Activated CD4-positive, alpha-beta T cell treated with anti-CD3 and anti-CD28 coated beads for 36 hours (primary cell): ENCODE results near the gene ACTL6A. TPM values are rescaled to one million over a fixed set of nuclear protein-coding genes. Genes with fewer than 3 reads are reported as not detected.
"Not testable (repeated sequence)": the region's sequence is repeated elsewhere in the genome, so short reads cannot be mapped to it uniquely, and the experiment has no call there.

Experiments used
- ATAC-seq: fragments of 200-7000 bp; cut with Tn5 transposase; one replicate; pipeline ENCODE4 v1.10.0; 2021; ENCODE audit warnings: mild to moderate bottlenecking, moderate library complexity
- CTCF ChIA-PET: fragments of 350-600 bp; sonication (Branson Sonifier 250); formaldehyde crosslinking; loops from one replicate; lab custom pipeline; 2021; ENCODE audit warnings: antibody characterized with exemption; lab: Charles Lee
- POLR2A ChIA-PET: fragments of 350-600 bp; sonication (Branson Sonifier 250); formaldehyde crosslinking; loops from one replicate; lab custom pipeline; 2021; ENCODE audit warnings: antibody characterized with exemption, inconsistent platforms; lab: Charles Lee
- DNase-seq: peaks from one replicate; pipeline ENCODE4 v3.0.0-alpha.2; 2020
- H3K27ac Mint-ChIP-seq: one replicate; pipeline ENCODE4 v1.8.0; 2021; ENCODE audit warnings: mixed read lengths
- H3K27me3 Mint-ChIP-seq: one replicate; pipeline ENCODE4 v1.8.0; 2021; ENCODE audit warnings: mixed read lengths
- H3K36me3 Mint-ChIP-seq: one replicate; pipeline ENCODE4 v1.8.0; 2021; ENCODE audit warnings: low read depth, mixed read lengths
- H3K4me1 Mint-ChIP-seq: one replicate; pipeline ENCODE4 v1.8.0; 2021; ENCODE audit warnings: mixed read lengths
- H3K4me3 Mint-ChIP-seq: one replicate; pipeline ENCODE4 v1.8.0; 2021; ENCODE audit warnings: mild to moderate bottlenecking, moderate library complexity, mixed read lengths
- H3K9me3 Mint-ChIP-seq: one replicate; pipeline ENCODE4 v1.8.0; 2021; ENCODE audit warnings: low read depth, mixed read lengths
- intact Hi-C, 2 experiments: fragments of 100-400 bp; cut with DNase I in 1 of 2; cut with micrococcal nuclease in 1 of 2; formaldehyde crosslinking; loops; one replicate each; pipeline versions ENCODE4 v1.14.2 to v1.15.1; 2022 to 2024; cut with DNase I, micrococcal nuclease
- total RNA-seq, 2 experiments: library from RNA; stranded (reverse); gene quantifications; one replicate each; pipeline ENCODE4 v1.2.3, GENCODE V29; 2021

ACTL6A gene
- total RNA-seq = 100 to 1,000 TPM in 1 of 2 experiments, 10 to 100 TPM in 1; 85.3 to 113 TPM

DNA sequence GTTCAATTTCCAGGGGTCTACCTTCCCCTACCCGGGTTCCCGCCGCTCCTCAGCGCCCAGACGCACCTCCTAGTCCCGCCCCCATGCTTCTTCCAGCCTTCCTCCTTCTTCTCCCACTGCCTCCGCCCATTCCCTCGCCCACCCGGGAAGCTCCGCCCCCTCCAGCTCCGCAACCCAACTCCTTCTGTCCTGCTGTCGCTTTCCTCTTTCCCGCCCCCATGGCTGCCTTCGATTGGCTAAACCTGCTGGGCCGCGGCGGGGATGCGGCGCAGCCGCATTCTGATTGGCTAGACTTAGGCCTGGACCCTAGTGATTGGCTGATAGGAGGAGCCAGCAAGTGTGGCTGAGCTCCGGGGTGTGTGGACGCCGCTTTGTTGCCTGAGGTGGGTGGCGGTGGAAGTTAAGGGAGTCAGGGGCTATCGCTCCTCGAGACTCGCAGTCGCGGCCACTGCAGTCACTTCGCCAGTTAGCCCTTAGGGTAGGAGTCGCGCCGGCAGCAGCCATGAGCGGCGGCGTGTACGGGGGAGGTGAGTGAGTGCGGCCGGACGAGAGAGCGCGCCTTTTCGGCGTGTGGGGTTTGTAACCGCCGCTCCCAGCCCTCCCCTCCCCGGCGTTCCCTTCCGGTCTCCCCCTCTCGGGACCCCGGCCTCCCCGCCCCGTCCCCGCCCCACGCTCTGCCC lies at the start of gene ACTL6A:
Gene ACTL6A, plus strand, starts transcription at position 336 of the 680 bp plus-strand sequence. Its CDS starts 167 bp downstream, at position 503.
- H3K4me3 Mint-ChIP-seq = peak within 1 kb of the TSS; percentile 83
- intact Hi-C loops = loop anchor here (1.0 to 5.0 kb wide), 12 partner anchors 42 to 1040 kb away; partner anchors contain the start of genes MFN1 (in 2 of the 2), MRPL47 (in 2 of the 2), NDUFB5 (in 2 of the 2) and TTC14 (in 2 of the 2)
- H3K36me3 Mint-ChIP-seq = peaks cover 2% of the 10 kb centered on the region
- peak; percentile 92 for ATAC-seq
- H3K27ac Mint-ChIP-seq = peak within 1 kb of the TSS; percentile 96
- peak; percentile 99 for DNase-seq
- no peaks in the 10 kb centered on the region for H3K9me3 Mint-ChIP-seq
- H3K4me1 Mint-ChIP-seq = peaks cover 26% of the 10 kb centered on the region
- ChIA-PET CTCF (interaction anchor here (0.6 to 2.1 kb wide), 8 partner anchors 14 to 562 kb away, joined by 3 to 5 read pairs (median 4); partner anchors contain the start of genes MRPL47 and NDUFB5), POLR2A (interaction anchor here (0.6 to 1.7 kb wide), 6 partner anchors 18 to 414 kb away, joined by 3 to 10 read pairs (median 4); partner anchors contain the start of genes MRPL47 and NDUFB5)
- peaks cover 6% of the 10 kb centered on the region for H3K27me3 Mint-ChIP-seq

DNA sequence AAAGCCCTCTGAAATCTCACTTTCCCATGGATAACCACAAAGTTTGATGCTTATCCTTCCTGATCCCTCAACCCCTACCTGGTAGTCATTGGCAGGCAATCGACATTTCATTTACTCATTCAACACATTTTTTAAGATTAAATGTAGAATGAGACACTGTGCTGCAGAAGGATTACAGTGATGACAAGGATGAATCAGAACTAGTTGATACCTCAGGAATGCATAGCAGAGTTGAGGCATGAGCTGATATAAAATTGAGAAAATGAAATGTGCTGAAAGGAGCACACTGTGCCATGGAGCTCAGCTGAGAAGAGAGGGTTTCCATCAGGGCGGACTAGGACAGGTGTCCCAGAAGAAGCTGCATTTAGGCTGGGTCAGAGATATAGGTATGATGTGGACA lies 48.9 kb upstream of the ACTL6A start:
- Mint-ChIP-seq H3K27me3 (peaks cover 5% of the 10 kb centered on the region), H3K4me3 (no peak overlapping the region), H3K27ac (no peak overlapping the region), H3K36me3 (no peaks in the 10 kb centered on the region), H3K9me3 (peaks cover 3% of the 10 kb centered on the region), H3K4me1 (no peaks in the 10 kb centered on the region)
- ATAC-seq = no peak
- DNase-seq = no peak
- CTCF ChIA-PET = no interaction called here
- intact Hi-C loops = no loop called here
- POLR2A ChIA-PET = no interaction called here

DNA sequence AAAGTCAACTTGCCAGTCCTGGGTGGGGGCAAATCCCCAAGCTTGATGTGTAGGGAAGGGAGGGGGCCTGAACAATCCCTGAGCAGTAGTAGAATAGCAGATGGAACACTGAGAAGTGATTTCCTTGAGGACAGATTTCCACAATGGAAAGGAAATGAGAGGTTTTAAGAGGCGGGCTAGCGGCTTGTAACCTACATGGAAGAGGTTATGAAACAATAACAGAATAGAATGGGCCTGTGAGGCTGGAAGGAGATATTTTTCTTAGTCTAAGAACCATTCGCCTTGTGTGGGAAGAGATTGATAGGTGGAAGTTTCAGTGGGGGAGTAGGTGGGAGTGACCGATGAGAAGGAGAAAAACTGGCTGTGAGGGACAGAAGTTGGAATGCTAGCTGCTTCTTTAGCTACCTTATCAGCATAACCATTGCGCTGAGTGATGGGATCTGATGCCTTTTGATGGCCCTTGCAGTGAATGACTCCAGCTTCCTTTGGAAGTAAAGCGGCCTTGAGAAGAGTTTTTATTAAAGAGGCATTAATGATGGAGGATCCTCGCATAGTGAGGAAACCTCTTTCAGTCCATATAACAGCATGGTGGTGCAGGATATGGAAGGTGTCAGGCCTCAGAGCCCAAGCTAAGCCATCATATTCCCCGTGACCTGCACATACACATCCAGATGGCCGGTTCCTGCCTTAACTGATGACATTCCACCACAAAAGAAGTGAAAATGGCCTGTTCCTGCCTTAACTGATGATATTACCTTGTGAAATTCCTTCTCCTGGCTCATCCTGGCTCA lies 46.1 kb upstream of the ACTL6A start:
- H3K4me1 Mint-ChIP-seq, H3K27me3 Mint-ChIP-seq, H3K36me3 Mint-ChIP-seq, CTCF ChIA-PET, H3K9me3 Mint-ChIP-seq, DNase-seq, intact Hi-C loops, H3K4me3 Mint-ChIP-seq, H3K27ac Mint-ChIP-seq, POLR2A ChIA-PET, ATAC-seq: not testable (repeated sequence)

DNA sequence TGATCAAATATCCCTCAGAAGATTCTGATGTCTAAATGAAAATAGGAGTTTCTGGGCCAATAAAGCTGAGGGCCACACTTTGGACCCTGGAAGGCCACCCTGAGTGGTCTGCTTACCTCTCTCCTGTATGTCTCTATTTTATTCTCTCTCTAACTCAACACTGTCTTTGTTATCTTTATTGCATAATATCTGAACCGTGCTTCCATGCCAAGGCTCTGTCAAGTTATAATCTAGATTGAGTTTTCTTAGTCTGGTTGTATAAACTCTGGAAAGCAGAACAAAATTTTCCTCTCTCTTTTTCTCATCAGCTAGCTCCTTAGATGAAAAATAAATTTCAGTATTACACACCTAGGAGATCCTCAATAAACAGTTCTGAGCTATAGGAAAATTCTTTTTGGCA lies 36.2 kb upstream of the ACTL6A start:
- H3K36me3 Mint-ChIP-seq = no peaks in the 10 kb centered on the region
- peaks cover 10% of the 10 kb centered on the region for H3K27me3 Mint-ChIP-seq
- H3K27ac Mint-ChIP-seq = no peak overlapping the region
- intact Hi-C loops = no loop called here
- ATAC-seq (no peak), DNase-seq (no peak)
- H3K4me1 Mint-ChIP-seq = no peaks in the 10 kb centered on the region
- CTCF ChIA-PET = no interaction called here
- POLR2A ChIA-PET = interaction anchor here (0.7 kb wide), 1 partner anchor 69 kb away, joined by 4 read pairs; no protein-coding TSS in a partner anchor
- no peak overlapping the region for H3K4me3 Mint-ChIP-seq
- no peaks in the 10 kb centered on the region for H3K9me3 Mint-ChIP-seq

DNA sequence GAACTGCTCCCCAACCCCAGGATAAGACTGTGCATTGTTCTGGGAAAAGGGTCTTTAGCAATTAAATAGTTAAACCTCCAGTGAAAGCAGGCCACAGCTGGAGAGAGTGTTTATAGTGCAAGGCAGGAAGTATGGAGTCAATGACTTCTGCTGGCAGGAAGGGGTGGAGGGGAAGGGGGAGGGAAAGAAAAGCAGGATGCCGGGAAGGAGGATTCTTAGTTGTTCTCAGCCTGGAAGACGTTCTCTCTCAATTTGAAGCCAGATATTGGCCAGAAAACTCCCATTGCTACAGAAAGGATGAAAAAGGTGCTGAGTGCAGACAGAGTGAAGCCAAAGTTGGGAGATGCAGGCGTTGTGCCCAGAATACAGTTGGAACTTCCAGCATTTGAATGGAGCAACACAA lies 35.7 kb upstream of the ACTL6A start:
- CTCF ChIA-PET = no interaction called here
- POLR2A ChIA-PET = no interaction called here
- H3K36me3 Mint-ChIP-seq = no peaks in the 10 kb centered on the region
- intact Hi-C loops = no loop called here
- no peak for DNase-seq
- H3K27me3 Mint-ChIP-seq = peaks cover 10% of the 10 kb centered on the region
- H3K4me1 Mint-ChIP-seq = no peaks in the 10 kb centered on the region
- H3K9me3 Mint-ChIP-seq = no peaks in the 10 kb centered on the region
- no peak for ATAC-seq
- H3K27ac Mint-ChIP-seq = no peak overlapping the region
- H3K4me3 Mint-ChIP-seq = no peak overlapping the region

DNA sequence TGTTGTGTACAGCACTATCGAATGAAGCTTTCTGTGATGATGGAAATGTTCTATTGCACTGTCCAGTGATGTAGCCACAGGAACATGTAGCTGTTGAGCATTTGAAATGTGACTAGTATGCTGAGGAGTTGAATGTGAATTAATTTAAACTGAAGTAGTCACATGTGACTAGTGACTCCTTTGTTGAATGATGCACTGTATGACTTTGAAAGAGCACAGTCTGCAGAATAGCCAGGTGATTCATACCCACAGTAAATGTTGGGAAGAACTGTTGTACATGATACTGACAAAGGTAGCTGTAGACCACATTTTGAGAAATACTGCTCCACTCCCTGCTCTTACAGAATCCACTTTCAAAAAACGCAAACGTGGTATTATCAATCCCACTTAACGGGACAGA lies 34.0 kb upstream of the ACTL6A start:
- Mint-ChIP-seq H3K4me1 (no peaks in the 10 kb centered on the region), H3K27me3 (peaks cover 10% of the 10 kb centered on the region), H3K9me3 (no peaks in the 10 kb centered on the region), H3K4me3 (no peak overlapping the region), H3K27ac (no peak overlapping the region), H3K36me3 (no peaks in the 10 kb centered on the region)
- intact Hi-C loops = no loop called here
- ATAC-seq = no peak
- ChIA-PET CTCF (interaction anchor here (0.8 kb wide), 1 partner anchor 13 kb away, joined by 3 read pairs; no protein-coding TSS in a partner anchor), POLR2A (no interaction called here)
- DNase-seq = no peak

DNA sequence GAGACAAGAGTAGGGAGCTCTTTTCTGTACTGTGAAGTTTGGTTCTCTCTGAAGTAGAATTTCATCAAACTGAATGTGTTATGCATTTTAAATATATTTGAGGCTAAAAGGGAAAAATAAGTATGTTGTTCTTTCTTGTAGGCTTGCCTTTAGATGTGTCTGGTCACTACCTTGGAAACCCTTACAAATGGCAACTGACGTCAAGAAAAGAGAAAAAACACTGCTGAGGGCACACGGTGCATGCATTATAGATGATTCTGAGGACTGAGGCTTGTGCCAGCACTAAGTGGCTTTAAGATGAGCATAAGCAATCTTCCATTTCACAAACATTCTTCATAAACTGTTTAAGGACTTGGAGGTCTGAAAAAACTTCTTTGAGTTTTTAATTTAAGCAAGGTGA lies 31.1 kb upstream of the ACTL6A start:
- no peaks in the 10 kb centered on the region for H3K9me3 Mint-ChIP-seq
- no peak for DNase-seq
- H3K4me3 Mint-ChIP-seq = no peak overlapping the region
- no peaks in the 10 kb centered on the region for H3K4me1 Mint-ChIP-seq
- ChIA-PET POLR2A (no interaction called here), CTCF (interaction anchor here (0.6 kb wide), 1 partner anchor 61 kb away, joined by 3 read pairs; no protein-coding TSS in a partner anchor)
- peaks cover 10% of the 10 kb centered on the region for H3K27me3 Mint-ChIP-seq
- no peak overlapping the region for H3K27ac Mint-ChIP-seq
- ATAC-seq = no peak
- H3K36me3 Mint-ChIP-seq = no peaks in the 10 kb centered on the region
- intact Hi-C loops = no loop called here

DNA sequence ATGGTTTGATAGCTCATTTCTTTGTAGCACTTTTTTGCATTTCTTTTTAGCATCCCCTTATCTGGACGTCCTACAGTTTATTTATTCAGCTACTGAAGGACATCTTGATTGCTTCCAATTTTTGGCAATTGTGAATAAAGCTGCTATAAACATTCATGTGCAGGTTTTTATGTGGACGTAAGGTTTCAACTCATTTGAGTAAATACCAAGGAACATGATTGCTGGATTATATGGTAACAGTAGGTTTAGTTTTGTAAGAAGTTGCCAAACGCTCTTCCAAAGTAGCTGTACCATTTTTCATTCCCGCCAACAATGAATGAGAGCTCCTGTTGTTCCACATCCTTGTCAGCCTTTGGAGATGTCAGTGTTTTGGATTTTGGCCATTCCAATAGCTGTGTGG lies 29.5 kb upstream of the ACTL6A start:
- Mint-ChIP-seq H3K27ac (no peak overlapping the region), H3K4me3 (no peak overlapping the region), H3K9me3 (no peaks in the 10 kb centered on the region), H3K36me3 (no peaks in the 10 kb centered on the region), H3K4me1 (no peaks in the 10 kb centered on the region), H3K27me3 (peaks cover 5% of the 10 kb centered on the region)
- DNase-seq (no peak), ATAC-seq (no peak)
- CTCF ChIA-PET = interaction anchor here (0.8 kb wide), 1 partner anchor 259 kb away, joined by 4 read pairs; no protein-coding TSS in a partner anchor
- intact Hi-C loops = no loop called here
- POLR2A ChIA-PET = interaction anchor here (0.7 kb wide), 1 partner anchor 824 kb away, joined by 3 read pairs; no protein-coding TSS in a partner anchor

DNA sequence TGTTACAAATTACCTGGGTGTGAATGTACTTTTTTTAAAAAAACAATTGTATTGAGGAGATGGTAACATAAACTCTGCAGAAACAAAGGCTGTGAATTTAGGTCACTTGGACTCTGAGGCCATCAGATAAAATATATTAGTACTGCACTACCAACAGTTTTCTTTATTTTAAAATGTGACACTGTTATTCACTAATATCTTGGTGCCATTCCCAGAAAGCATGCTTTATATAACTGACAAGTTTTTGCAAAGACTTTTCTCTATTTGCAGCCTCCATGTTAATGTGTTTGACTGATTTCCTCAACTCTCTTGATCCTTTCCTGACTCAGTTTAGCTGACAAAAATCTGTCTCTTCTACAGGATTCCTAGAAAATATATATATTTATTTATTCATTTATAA lies 26.5 kb upstream of the ACTL6A start:
- Mint-ChIP-seq H3K36me3 (no peaks in the 10 kb centered on the region), H3K4me3 (no peak overlapping the region), H3K4me1 (no peaks in the 10 kb centered on the region), H3K27me3 (peaks cover 5% of the 10 kb centered on the region), H3K9me3 (no peaks in the 10 kb centered on the region), H3K27ac (no peak overlapping the region)
- POLR2A ChIA-PET = no interaction called here
- intact Hi-C loops = no loop called here
- DNase-seq (no peak), ATAC-seq (no peak)
- CTCF ChIA-PET = interaction anchor here (0.8 kb wide), 1 partner anchor 15 kb away, joined by 3 read pairs; no protein-coding TSS in a partner anchor

DNA sequence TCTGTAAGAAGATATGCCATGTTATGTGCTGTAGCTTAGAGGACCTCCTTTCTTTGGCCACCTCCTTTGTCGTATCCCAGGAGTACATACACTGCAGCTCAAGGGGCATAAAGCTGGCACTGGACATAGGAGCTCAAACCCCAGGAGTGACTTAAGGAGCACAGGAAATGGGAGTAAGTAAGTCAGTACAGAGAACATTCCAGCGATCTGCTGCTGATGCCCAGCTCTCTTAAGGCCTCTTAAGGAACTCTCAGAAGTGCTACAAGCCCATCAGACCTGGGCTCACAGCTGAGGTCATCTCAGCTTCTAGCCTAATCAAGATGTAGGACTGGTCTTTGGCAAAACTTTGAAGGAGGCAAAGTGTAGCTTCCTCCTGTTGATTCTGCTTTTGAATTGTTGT lies 21.6 kb upstream of the ACTL6A start:
- H3K4me1 Mint-ChIP-seq = no peaks in the 10 kb centered on the region
- H3K4me3 Mint-ChIP-seq = no peak overlapping the region
- H3K27ac Mint-ChIP-seq = no peak overlapping the region
- CTCF ChIA-PET = interaction anchor here (0.5 kb wide), 1 partner anchor 12 kb away, joined by 3 read pairs; no protein-coding TSS in a partner anchor
- DNase-seq (no peak), ATAC-seq (no peak)
- intact Hi-C loops = no loop called here
- POLR2A ChIA-PET = no interaction called here
- no peaks in the 10 kb centered on the region for H3K36me3 Mint-ChIP-seq
- H3K27me3 Mint-ChIP-seq = peaks cover 2% of the 10 kb centered on the region
- no peaks in the 10 kb centered on the region for H3K9me3 Mint-ChIP-seq

DNA sequence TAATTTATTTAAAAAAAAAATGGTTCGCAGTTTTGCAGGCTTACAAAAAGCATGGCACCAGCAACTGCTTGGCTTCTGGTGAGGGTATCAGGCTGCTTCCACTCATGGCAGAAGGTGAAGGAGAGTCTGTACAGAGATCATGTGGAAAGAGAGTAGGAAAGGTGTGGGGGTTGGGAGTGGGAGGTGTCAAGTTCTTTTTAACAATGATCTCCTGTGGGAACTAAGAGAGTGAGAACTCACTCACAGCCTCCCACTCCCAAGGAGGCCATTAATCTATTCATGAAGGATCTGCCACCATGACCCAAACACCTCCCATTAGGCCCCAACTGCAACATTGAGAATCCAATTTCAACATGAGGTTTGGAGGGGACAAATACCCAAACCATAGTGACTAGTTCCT lies 21.1 kb upstream of the ACTL6A start:
- Mint-ChIP-seq H3K4me3 (no peak overlapping the region), H3K9me3 (no peaks in the 10 kb centered on the region), H3K4me1 (no peaks in the 10 kb centered on the region), H3K36me3 (no peaks in the 10 kb centered on the region), H3K27me3 (peaks cover 2% of the 10 kb centered on the region), H3K27ac (no peak overlapping the region)
- DNase-seq = no peak
- intact Hi-C loops = no loop called here
- CTCF ChIA-PET = interaction anchor here (0.5 kb wide), 1 partner anchor 13 kb away, joined by 3 read pairs; no protein-coding TSS in a partner anchor
- POLR2A ChIA-PET = no interaction called here
- no peak for ATAC-seq
